NCI-H524 treated with DMSO at 0.1 percent for 48 hours (cell line): ENCODE results near the gene NFIB.

ENCODE experiments used
- DNase-seq: peaks from one replicate; lab custom pipeline; 2025; lab: John Stamatoyannopoulos, UW

The NFIB gene

GRCh38 chr9:14313951-14314423 is at the start of gene NFIB:
Gene NFIB, minus strand, starts transcription at chr9:14314141. Its CDS starts 630 bp downstream, at chr9:14313511.
- DNase-seq: no peak

GRCh38 chr9:14362175-14362574 is 48.2 kb upstream of the NFIB start:
- DNase-seq: no peak

- no peak for DNase-seq
Measured at GRCh38 chr9:14361074-14361473, 47.1 kb upstream of the NFIB start.

GRCh38 chr9:14358523-14358922 is 44.6 kb upstream of the NFIB start:
- DNase-seq: no peak

- DNase-seq: no peak
Measured at GRCh38 chr9:14356351-14357265, 42.7 kb upstream of the NFIB start.

- no peak for DNase-seq
Measured at GRCh38 chr9:14354201-14354600, 40.3 kb upstream of the NFIB start.

GRCh38 chr9:14353222-14354056 is 39.5 kb upstream of the NFIB start:
- DNase-seq: no peak

- no peak for DNase-seq
Measured at GRCh38 chr9:14352503-14352902, 38.6 kb upstream of the NFIB start.

GRCh38 chr9:14351221-14351836 is 37.4 kb upstream of the NFIB start:
- no peak for DNase-seq

- no peak for DNase-seq
Measured at GRCh38 chr9:14350754-14351153, 36.8 kb upstream of the NFIB start.

GRCh38 chr9:14350349-14350728 is 36.4 kb upstream of the NFIB start:
- no peak for DNase-seq

GRCh38 chr9:14349447-14350348 is 35.8 kb upstream of the NFIB start:
- no peak for DNase-seq

- no peak for DNase-seq
Measured at GRCh38 chr9:14349146-14349446, 35.2 kb upstream of the NFIB start.

- no peak for DNase-seq
Measured at GRCh38 chr9:14348373-14349145, 34.6 kb upstream of the NFIB start.

GRCh38 chr9:14348123-14348372 is 34.1 kb upstream of the NFIB start:
- no peak for DNase-seq

- DNase-seq: no peak
Measured at GRCh38 chr9:14347406-14348122, 33.6 kb upstream of the NFIB start.

GRCh38 chr9:14346811-14347405 is 33.0 kb upstream of the NFIB start:
- DNase-seq: no peak

GRCh38 chr9:14346231-14346791 is 32.4 kb upstream of the NFIB start:
- DNase-seq: no peak

GRCh38 chr9:14345354-14346230 is 31.7 kb upstream of the NFIB start:
- DNase-seq: no peak
